ENCODE measurements around the gene ADGRL2.

Gene ADGRL2

GRCh38 chr1:81989524-81989923 is 188.8 kb downstream of the ADGRL2 start:
- DNase-seq (ENCODE audit: low spot score): no peak

GRCh38 chr1:81990241-81990640 is 189.5 kb downstream of the ADGRL2 start:
- DNase-seq (ENCODE audit: low spot score): no peak

GRCh38 chr1:81998165-81998564 is 197.4 kb downstream of the ADGRL2 start:
- DNase-seq (ENCODE audit: low spot score): peak; percentile 9

- no peak for DNase-seq (ENCODE audit: low spot score)
These were observed 198.6 kb downstream of the ADGRL2 start for GRCh38 chr1:81999364-81999763.

- DNase-seq (ENCODE audit: low spot score): no peak
These were observed 199.5 kb downstream of the ADGRL2 start for GRCh38 chr1:82000221-82000620.

GRCh38 chr1:82001345-82001744 is 200.6 kb downstream of the ADGRL2 start:
- DNase-seq (ENCODE audit: low spot score): no peak

GRCh38 chr1:82007804-82008203 is 207.1 kb downstream of the ADGRL2 start:
- no peak for DNase-seq (ENCODE audit: low spot score)

- DNase-seq (ENCODE audit: low spot score): no peak
These were observed 213.0 kb downstream of the ADGRL2 start for GRCh38 chr1:82013702-82014101.

- no peak for DNase-seq (ENCODE audit: low spot score)
These were observed 214.7 kb downstream of the ADGRL2 start for GRCh38 chr1:82015444-82015843.

- no peak for DNase-seq (ENCODE audit: low spot score)
These were observed 217.6 kb downstream of the ADGRL2 start for GRCh38 chr1:82018319-82018718.

- no peak for DNase-seq (ENCODE audit: low spot score)
These were observed 218.8 kb downstream of the ADGRL2 start for GRCh38 chr1:82019508-82019907.

- DNase-seq (ENCODE audit: low spot score): no peak
These were observed 230.1 kb downstream of the ADGRL2 start for GRCh38 chr1:82030830-82031229.

GRCh38 chr1:82032068-82032467 is 231.3 kb downstream of the ADGRL2 start:
- DNase-seq (ENCODE audit: low spot score): no peak

GRCh38 chr1:82034812-82035211 is 234.1 kb downstream of the ADGRL2 start:
- DNase-seq (ENCODE audit: low spot score): no peak
